OCI-LY3 (cell line): ENCODE results near the gene TFEB.
"Not testable (repeated sequence)": the region's sequence is repeated elsewhere in the genome, so short reads cannot be mapped to it uniquely, and the experiment has no call there.

Experiments used
- H2AFZ ChIP-seq: fragments of 200-600, 300-600 bp; shearing (Covaris generic); 2 replicates; pipeline ENCODE4 v1.6.0; 2014; ENCODE audit warnings: antibody characterized with exemption, low read depth, low read length
- H3K27ac ChIP-seq: fragments of 200-600, 300-600 bp; sonication (generic); 2 replicates; pipeline ENCODE4 v1.5.1; 2014; ENCODE audit warnings: mild to moderate bottlenecking, low read length, moderate library complexity, mixed read lengths
- H3K27me3 ChIP-seq: fragments of 200-600, 300-600 bp; sonication (generic); 2 replicates; pipeline ENCODE4 v1.6.1; 2014; ENCODE audit warnings: low read depth, low read length, mixed read lengths
- H3K36me3 ChIP-seq: fragments of 200-600, 300-600 bp; sonication (generic); replicated peaks from 2 replicates; pipeline ENCODE3; 2014; ENCODE audit warnings: low read depth, low read length, mixed read lengths
- H3K4me1 ChIP-seq: fragments of 300-600, 200-600 bp; sonication (generic); 2 replicates; pipeline ENCODE4 v1.6.1; 2014; ENCODE audit warnings: low read length, mixed read lengths
- H3K4me2 ChIP-seq: fragments of 200-600, 300-600 bp; sonication (generic); 2 replicates; pipeline ENCODE4 v1.6.1; 2014; ENCODE audit warnings: low read length, mixed read lengths
- H3K4me3 ChIP-seq: fragments of 300-600, 200-600 bp; sonication (generic); 2 replicates; pipeline ENCODE4 v1.5.1; 2014; ENCODE audit warnings: antibody characterized with exemption, mild to moderate bottlenecking, low read length, moderate library complexity
- H3K79me2 ChIP-seq: fragments of 300-600, 200-600 bp; shearing (Covaris generic); 2 replicates; pipeline ENCODE4 v1.6.1; 2014; ENCODE audit warnings: mild to moderate bottlenecking, low read length, mixed read lengths
- H3K9ac ChIP-seq: fragments of 300-600, 200-600 bp; shearing (Covaris generic); 2 replicates; pipeline ENCODE4 v1.6.0; 2014; ENCODE audit warnings: mild to moderate bottlenecking, low read length, moderate library complexity
- H3K9me3 ChIP-seq: fragments of 200-600, 300-600 bp; shearing (Covaris generic); 2 replicates; pipeline ENCODE4 v1.6.1; 2014; ENCODE audit warnings: low read length, mixed read lengths; ENCODE audit not compliant: insufficient read depth
- H4K20me1 ChIP-seq: fragments of 200-600, 300-600 bp; sonication (generic); 2 replicates; pipeline ENCODE4 v1.6.1; 2016; ENCODE audit warnings: low read length, mixed read lengths; ENCODE audit not compliant: insufficient read depth
- CTCF ChIP-seq: fragments of 200-600, 300-600 bp; sonication (generic); IDR thresholded peaks from 2 replicates; pipeline ENCODE4 v1.5.1; 2014; ENCODE audit warnings: antibody characterized with exemption, low read length, low read depth
- EZH2phosphoT487 ChIP-seq: fragments of 200-600 bp; shearing (Covaris generic); IDR thresholded peaks from 2 replicates; pipeline ENCODE4 v1.6.1; 2018; ENCODE audit warnings: antibody characterized with exemption, mixed run types, low read depth

TFEB gene

GRCh38 chr6:41770381-41771057, 35.1 kb upstream of the TFEB start:
- Histone ChIP-seq H3K36me3 (peaks cover 20% of the 10 kb centered on the region), H4K20me1 (no peaks in the 10 kb centered on the region), H3K4me2 (no peak overlapping the region), H3K27me3 (no peaks in the 10 kb centered on the region), H3K79me2 (no peaks in the 10 kb centered on the region), H2AFZ (no peak overlapping the region), H3K4me1 (no peaks in the 10 kb centered on the region), H3K27ac (no peak overlapping the region), H3K4me3 (no peak overlapping the region), H3K9me3 (no peaks in the 10 kb centered on the region), H3K9ac (no peak overlapping the region)
- TF ChIP-seq EZH2phosphoT487: no peak
- no peak for TF ChIP-seq CTCF

GRCh38 chr6:41769376-41769775, 34.0 kb upstream of the TFEB start:
- Histone ChIP-seq H2AFZ (no peak overlapping the region), H3K9ac (no peak overlapping the region), H3K4me3 (no peak overlapping the region), H3K4me1 (no peaks in the 10 kb centered on the region), H3K27ac (no peak overlapping the region), H3K36me3 (peaks cover 13% of the 10 kb centered on the region), H4K20me1 (no peaks in the 10 kb centered on the region), H3K9me3 (no peaks in the 10 kb centered on the region), H3K27me3 (no peaks in the 10 kb centered on the region), H3K4me2 (no peak overlapping the region), H3K79me2 (no peaks in the 10 kb centered on the region)
- TF ChIP-seq EZH2phosphoT487 (no peak), CTCF (no peak)

GRCh38 chr6:41768545-41769308, 33.3 kb upstream of the TFEB start:
- Histone ChIP-seq H3K9me3 (no peaks in the 10 kb centered on the region), H4K20me1 (no peaks in the 10 kb centered on the region), H3K79me2 (no peaks in the 10 kb centered on the region), H3K36me3 (peaks cover 13% of the 10 kb centered on the region), H3K27me3 (no peaks in the 10 kb centered on the region), H3K4me2 (no peak overlapping the region), H3K9ac (no peak overlapping the region), H3K27ac (no peak overlapping the region), H2AFZ (no peak overlapping the region), H3K4me3 (no peak overlapping the region), H3K4me1 (no peaks in the 10 kb centered on the region)
- no peak for TF ChIP-seq EZH2phosphoT487
- TF ChIP-seq CTCF: no peak

GRCh38 chr6:41767112-41767833, 31.9 kb upstream of the TFEB start:
- Histone ChIP-seq H3K4me2 (no peak overlapping the region), H3K27ac (no peak overlapping the region), H3K27me3 (no peaks in the 10 kb centered on the region), H3K9me3 (no peaks in the 10 kb centered on the region), H3K4me3 (no peak overlapping the region), H3K36me3 (peaks cover 8% of the 10 kb centered on the region), H4K20me1 (no peaks in the 10 kb centered on the region), H2AFZ (no peak overlapping the region), H3K9ac (no peak overlapping the region), H3K4me1 (no peaks in the 10 kb centered on the region), H3K79me2 (no peaks in the 10 kb centered on the region)
- no peak for TF ChIP-seq CTCF
- no peak for TF ChIP-seq EZH2phosphoT487

GRCh38 chr6:41766043-41766664, 30.7 kb upstream of the TFEB start:
- not testable (repeated sequence) for H3K4me3 ChIP-seq, H3K4me1 ChIP-seq, H3K27me3 ChIP-seq, H4K20me1 ChIP-seq, H3K9ac ChIP-seq, H3K36me3 ChIP-seq, H3K9me3 ChIP-seq, H3K27ac ChIP-seq, H2AFZ ChIP-seq, H3K79me2 ChIP-seq, H3K4me2 ChIP-seq
